ENCODE results near the gene EFHC1. TPM values are rescaled to one million over a fixed set of nuclear protein-coding genes. Genes with fewer than 3 reads are reported as not detected.
A peak's percentile ranks its signal among the peaks of the same experiment; 100 is the strongest.

EFHC1 gene
- total and polyA plus RNA-seq, 8 donors: 14.6 to 73.0 (median 53.1) TPM

DNA sequence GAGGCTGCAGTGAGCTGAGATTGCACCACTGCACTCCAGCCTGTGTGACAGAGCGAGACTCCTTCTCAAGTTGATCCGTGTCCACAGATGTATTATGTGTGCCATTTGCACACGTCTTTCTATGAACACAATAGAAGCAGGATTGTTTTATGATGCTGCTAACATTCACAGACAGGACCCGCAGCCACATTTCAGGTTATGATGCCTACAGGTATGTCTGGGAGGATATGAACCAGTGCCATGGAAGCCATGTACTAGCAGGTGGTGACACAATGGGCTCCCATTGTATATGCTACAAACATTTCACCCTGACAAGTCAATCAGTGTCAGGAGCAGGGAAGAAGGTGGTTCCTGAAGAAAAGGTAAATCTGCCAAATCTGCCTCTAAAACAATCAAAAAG is 152.4 kb downstream of the EFHC1 start:
- TF ChIP-seq, protein P1, sequence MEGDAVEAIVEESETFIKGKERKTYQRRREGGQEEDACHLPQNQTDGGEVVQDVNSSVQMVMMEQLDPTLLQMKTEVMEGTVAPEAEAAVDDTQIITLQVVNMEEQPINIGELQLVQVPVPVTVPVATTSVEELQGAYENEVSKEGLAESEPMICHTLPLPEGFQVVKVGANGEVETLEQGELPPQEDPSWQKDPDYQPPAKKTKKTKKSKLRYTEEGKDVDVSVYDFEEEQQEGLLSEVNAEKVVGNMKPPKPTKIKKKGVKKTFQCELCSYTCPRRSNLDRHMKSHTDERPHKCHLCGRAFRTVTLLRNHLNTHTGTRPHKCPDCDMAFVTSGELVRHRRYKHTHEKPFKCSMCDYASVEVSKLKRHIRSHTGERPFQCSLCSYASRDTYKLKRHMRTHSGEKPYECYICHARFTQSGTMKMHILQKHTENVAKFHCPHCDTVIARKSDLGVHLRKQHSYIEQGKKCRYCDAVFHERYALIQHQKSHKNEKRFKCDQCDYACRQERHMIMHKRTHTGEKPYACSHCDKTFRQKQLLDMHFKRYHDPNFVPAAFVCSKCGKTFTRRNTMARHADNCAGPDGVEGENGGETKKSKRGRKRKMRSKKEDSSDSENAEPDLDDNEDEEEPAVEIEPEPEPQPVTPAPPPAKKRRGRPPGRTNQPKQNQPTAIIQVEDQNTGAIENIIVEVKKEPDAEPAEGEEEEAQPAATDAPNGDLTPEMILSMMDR (IDR thresholded peaks at IDR 0.05): no peak
- peak overlapping the region in 1 of 2 donors; percentile 33 for H3K27ac ChIP-seq
- ATAC-seq (no peak), DNase-seq (no peak)
- H3K27me3 ChIP-seq: no peaks in the 10 kb centered on the region
- H3K9me3 ChIP-seq: no peaks in the 10 kb centered on the region
- no peaks in the 10 kb centered on the region for H3K36me3 ChIP-seq
- H3K4me1 ChIP-seq: peaks cover 39 to 51% of the 10 kb centered on the region in 2 donors
- intact Hi-C loops (cut with DNase I): no loop called here
- H3K4me3 ChIP-seq: no peak overlapping the region

DNA sequence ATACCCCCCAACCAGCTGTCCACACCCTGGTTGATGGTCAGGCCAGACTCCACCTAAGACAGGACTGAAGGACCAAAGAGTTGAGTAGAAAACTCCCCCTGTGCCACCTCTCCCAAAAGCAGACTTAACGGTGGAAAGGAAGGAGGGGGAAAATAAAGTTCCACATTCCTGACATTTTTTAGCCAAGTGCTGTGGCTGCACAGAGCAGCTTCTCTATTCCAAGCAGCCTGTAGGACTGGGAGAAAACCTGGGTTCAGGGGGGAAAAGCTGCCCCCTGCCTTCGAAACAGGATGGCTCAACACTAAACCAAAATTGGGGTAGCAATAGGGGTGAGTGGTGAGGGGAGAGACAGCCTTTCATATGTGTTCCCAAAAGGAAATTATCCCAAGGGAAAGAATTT is 153.2 kb downstream of the EFHC1 start:
- DNase-seq (no peak), ATAC-seq (no peak)
- Histone ChIP-seq H3K36me3 (no peaks in the 10 kb centered on the region), H3K27ac (peak overlapping the region; percentile 5 to 87), H3K4me1 (peaks cover 37 to 53% of the 10 kb centered on the region in 2 donors), H3K27me3 (no peaks in the 10 kb centered on the region), H3K4me3 (peak overlapping the region in 1 of 2 donors; percentile 77), H3K9me3 (no peaks in the 10 kb centered on the region)
- TF ChIP-seq, protein P1 (IDR thresholded peaks at IDR 0.05): no peak
- intact Hi-C loops (cut with DNase I): no loop called here

Other genes starting within 250 kb of the EFHC1 start
- not detected for gene IL17A, start 234.0 kb upstream of the EFHC1 start, total RNA-seq
- not detected for gene IL17A, start 234.0 kb upstream of the EFHC1 start, polyA plus RNA-seq (ENCODE audit: insufficient read length in 6 of 6)
- gene IL17F, start 175.8 kb upstream of the EFHC1 start, total RNA-seq: not detected
- not detected for gene IL17F, start 175.8 kb upstream of the EFHC1 start, polyA plus RNA-seq (ENCODE audit: insufficient read length in 6 of 6)
- gene MCM3, start 135.6 kb upstream of the EFHC1 start, total RNA-seq: 10 to 100 TPM; 38.9 to 67.6 TPM
- 100 to 1,000 TPM in 2 of 6 donors, 10 to 100 TPM in 4; 94.0 to 122 (median 97.7) TPM for gene MCM3, start 135.6 kb upstream of the EFHC1 start, polyA plus RNA-seq (ENCODE audit: insufficient read length in 6 of 6)
- 10 to 100 TPM in 1 of 2 donors, 1 to 10 TPM in 1; 9.3 to 15.6 TPM for gene PAQR8, start 58.2 kb upstream of the EFHC1 start, total RNA-seq
- 10 to 100 TPM; 15.5 to 22.9 (median 17.4) TPM for gene PAQR8, start 58.2 kb upstream of the EFHC1 start, polyA plus RNA-seq (ENCODE audit: insufficient read length in 6 of 6)
- gene TRAM2, start 156.7 kb downstream of the EFHC1 start, total RNA-seq: 10 to 100 TPM; 30.5 to 38.4 TPM
- 10 to 100 TPM; 22.1 to 28.4 (median 26.6) TPM for gene TRAM2, start 156.7 kb downstream of the EFHC1 start, polyA plus RNA-seq (ENCODE audit: insufficient read length in 6 of 6)